HL-60/S4 treated with retinoic acid at 250 ng/mL for 4 days and 3 days (cell line): ENCODE results near the gene REM2.

Source experiments
- in situ Hi-C: fragments of 300-500 bp; cut with MboI; formaldehyde crosslinking; loops from 2 replicates; pipeline ENCODE4 v1.7.0; 2022; ENCODE audit warnings: low sequenced_read_pairs

Gene REM2

GRCh38 chr14:22848351-22849164 is 34.5 kb upstream of the REM2 start:
- in situ Hi-C loops: no loop called here

- in situ Hi-C loops: no loop called here
These were observed 33.7 kb upstream of the REM2 start for GRCh38 chr14:22849212-22849819.

GRCh38 chr14:22850944-22851764 is 31.9 kb upstream of the REM2 start:
- in situ Hi-C loops: loop anchor here (25.0 kb wide), 1 partner anchor 289 kb away; no protein-coding TSS in a partner anchor

GRCh38 chr14:22852178-22852577 is 30.8 kb upstream of the REM2 start:
- in situ Hi-C loops: loop anchor here (25.0 kb wide), 1 partner anchor 290 kb away; no protein-coding TSS in a partner anchor

GRCh38 chr14:22852599-22852939 is 30.5 kb upstream of the REM2 start:
- in situ Hi-C loops: loop anchor here (25.0 kb wide), 1 partner anchor 290 kb away; no protein-coding TSS in a partner anchor

GRCh38 chr14:22852940-22853767 is 29.9 kb upstream of the REM2 start:
- in situ Hi-C loops: loop anchor here (25.0 kb wide), 1 partner anchor 291 kb away; no protein-coding TSS in a partner anchor

- in situ Hi-C loops: loop anchor here (25.0 kb wide), 1 partner anchor 292 kb away; no protein-coding TSS in a partner anchor
These were observed 28.7 kb upstream of the REM2 start for GRCh38 chr14:22854296-22854695.

GRCh38 chr14:22854963-22855724 is 27.9 kb upstream of the REM2 start:
- in situ Hi-C loops: loop anchor here (25.0 kb wide), 1 partner anchor 293 kb away; no protein-coding TSS in a partner anchor

- in situ Hi-C loops: loop anchor here (25.0 kb wide), 1 partner anchor 294 kb away; no protein-coding TSS in a partner anchor
These were observed 26.6 kb upstream of the REM2 start for GRCh38 chr14:22856428-22856827.

- in situ Hi-C loops: loop anchor here (25.0 kb wide), 1 partner anchor 298 kb away; no protein-coding TSS in a partner anchor
These were observed 22.6 kb upstream of the REM2 start for GRCh38 chr14:22860377-22860776.

- in situ Hi-C loops: loop anchor here (25.0 kb wide), 1 partner anchor 299 kb away; no protein-coding TSS in a partner anchor
These were observed 21.4 kb upstream of the REM2 start for GRCh38 chr14:22861651-22862050.

GRCh38 chr14:22864979-22865378 is 18.0 kb upstream of the REM2 start:
- in situ Hi-C loops: loop anchor here (25.0 kb wide), 1 partner anchor 303 kb away; no protein-coding TSS in a partner anchor

GRCh38 chr14:22865424-22866405 is 17.3 kb upstream of the REM2 start:
- in situ Hi-C loops: loop anchor here (25.0 kb wide), 1 partner anchor 303 kb away; no protein-coding TSS in a partner anchor

- in situ Hi-C loops: loop anchor here (25.0 kb wide), 1 partner anchor 305 kb away; no protein-coding TSS in a partner anchor
These were observed 16.1 kb upstream of the REM2 start for GRCh38 chr14:22866874-22867273.

GRCh38 chr14:22870811-22871223 is 12.2 kb upstream of the REM2 start:
- in situ Hi-C loops: loop anchor here (25.0 kb wide), 1 partner anchor 309 kb away; no protein-coding TSS in a partner anchor

- in situ Hi-C loops: loop anchor here (25.0 kb wide), 1 partner anchor 309 kb away; no protein-coding TSS in a partner anchor
These were observed 11.6 kb upstream of the REM2 start, which contains the start of gene LRP10 for GRCh38 chr14:22871224-22872032. Gene LRP10 (plus strand): TSS chr14:22871740. CDS start chr14:22872304, 564 bp downstream.
